ENCODE data around the gene DDAH1. TPM values are rescaled to one million over a fixed set of nuclear protein-coding genes. Genes with fewer than 3 reads are reported as not detected.
"Not testable (repeated sequence)": the region's sequence is repeated elsewhere in the genome, so short reads cannot be mapped to it uniquely, and the experiment has no call there.

DDAH1 gene
- total and polyA plus RNA-seq, 5 donors: 3.8 to 10.1 (median 5.6) TPM

GRCh38 chr1:85357817-85358216 lies 107.1 kb downstream of the DDAH1 start:
- DNase-seq (no peak), ATAC-seq (no peak)
- intact Hi-C loops (cut with DNase I): no loop called here
- Histone ChIP-seq H3K27me3 (ENCODE audit: control insufficient read depth, insufficient read depth) (no peaks in the 10 kb centered on the region), H3K9me3 (ENCODE audit: control insufficient read depth, low read length) (no peaks in the 10 kb centered on the region), H3K27ac (ENCODE audit: low read length) (no peak overlapping the region), H3K4me1 (ENCODE audit: control insufficient read depth, insufficient read depth, low read length) (no peaks in the 10 kb centered on the region), H3K4me3 (ENCODE audit: low read length) (no peak overlapping the region)
- 97% methylated on average over 2 of the region's 2 CpGs for WGBS

- no peaks in the 10 kb centered on the region for H3K9me3 ChIP-seq (ENCODE audit: control insufficient read depth, low read length)
- H3K4me1 ChIP-seq (ENCODE audit: control insufficient read depth, insufficient read depth, low read length): no peaks in the 10 kb centered on the region
- H3K27ac ChIP-seq (ENCODE audit: low read length): no peak overlapping the region
- H3K27me3 ChIP-seq (ENCODE audit: control insufficient read depth, insufficient read depth): no peaks in the 10 kb centered on the region
- no peak for ATAC-seq
- no peak overlapping the region for H3K4me3 ChIP-seq (ENCODE audit: low read length)
- no peak for DNase-seq
- intact Hi-C loops (cut with DNase I): no loop called here
These were observed 108.8 kb downstream of the DDAH1 start for GRCh38 chr1:85356130-85356529.

DNA sequence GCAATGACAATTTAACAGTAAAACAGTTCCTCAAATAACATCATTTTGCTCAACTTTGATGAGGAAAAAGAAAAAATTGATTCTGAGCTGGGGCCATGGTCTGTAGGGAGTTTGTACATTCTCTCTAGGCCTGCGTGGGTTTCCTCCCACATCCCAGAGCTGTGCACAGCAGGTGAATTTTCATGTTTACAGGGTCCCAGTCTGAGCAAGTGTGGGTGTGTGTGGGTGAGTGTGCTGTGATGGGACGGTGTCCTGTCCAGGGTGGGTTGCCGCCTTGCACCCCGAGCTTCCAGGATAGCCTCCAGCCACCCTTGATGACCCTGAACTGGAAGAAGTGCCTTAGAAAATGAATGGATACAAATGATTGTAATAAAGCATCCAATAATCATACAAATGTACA lies 112.9 kb downstream of the DDAH1 start:
- WGBS: 93% methylated on average over 4 of the region's 4 CpGs

DNA sequence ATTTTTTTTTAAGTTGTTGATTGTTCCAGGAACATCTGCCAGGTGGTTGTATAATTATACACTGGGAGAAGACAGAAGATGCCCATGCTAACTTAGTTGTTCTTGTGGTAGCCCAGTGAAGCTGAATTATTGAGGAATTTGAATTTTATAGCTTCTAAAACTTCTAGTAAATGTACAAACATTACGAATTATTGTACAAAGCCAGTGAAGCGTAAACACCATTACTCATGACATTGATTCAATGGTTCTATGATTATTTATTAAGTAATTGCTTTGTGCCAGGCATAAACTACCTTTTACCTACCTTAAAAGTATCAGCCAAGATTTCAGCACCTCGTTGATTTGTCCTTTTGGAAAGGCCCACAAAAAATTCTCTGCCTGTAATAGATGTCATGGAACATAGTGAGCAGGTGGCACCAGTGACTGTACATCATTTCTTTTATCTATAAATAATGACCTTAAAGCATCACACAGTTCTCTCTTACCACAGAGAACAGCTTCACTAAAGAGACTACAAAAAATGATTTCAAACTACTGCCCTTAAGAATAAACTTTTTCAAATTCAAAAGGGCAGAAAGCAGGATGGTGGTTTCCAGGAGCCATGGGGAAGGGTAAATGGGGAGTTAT lies 113.6 kb downstream of the DDAH1 start:
- ATAC-seq (no peak), DNase-seq (no peak)
- no peak overlapping the region for H3K27ac ChIP-seq (ENCODE audit: low read length)
- no peak overlapping the region for H3K4me3 ChIP-seq (ENCODE audit: low read length)
- 92% methylated on average over 3 of the region's 3 CpGs for WGBS
- intact Hi-C loops (cut with DNase I): no loop called here
- no peaks in the 10 kb centered on the region for H3K9me3 ChIP-seq (ENCODE audit: control insufficient read depth, low read length)
- H3K4me1 ChIP-seq (ENCODE audit: control insufficient read depth, insufficient read depth, low read length): no peaks in the 10 kb centered on the region
- H3K27me3 ChIP-seq (ENCODE audit: control insufficient read depth, insufficient read depth): no peaks in the 10 kb centered on the region

More for the DNA sequence above, 112.9 kb downstream of the DDAH1 start:
- Histone ChIP-seq H3K4me1 (ENCODE audit: control insufficient read depth, insufficient read depth, low read length) (no peaks in the 10 kb centered on the region), H3K27ac (ENCODE audit: low read length) (no peak overlapping the region), H3K4me3 (ENCODE audit: low read length) (no peak overlapping the region), H3K27me3 (ENCODE audit: control insufficient read depth, insufficient read depth) (no peaks in the 10 kb centered on the region), H3K9me3 (ENCODE audit: control insufficient read depth, low read length) (no peaks in the 10 kb centered on the region)
- intact Hi-C loops (cut with DNase I): no loop called here
- ATAC-seq: no peak
- no peak for DNase-seq

GRCh38 chr1:85349224-85349623 lies 115.7 kb downstream of the DDAH1 start:
- DNase-seq: no peak
- no peak overlapping the region for H3K4me3 ChIP-seq (ENCODE audit: low read length)
- 88% methylated on average over 3 of the region's 3 CpGs for WGBS
- intact Hi-C loops (cut with DNase I): no loop called here
- H3K4me1 ChIP-seq (ENCODE audit: control insufficient read depth, insufficient read depth, low read length): no peaks in the 10 kb centered on the region
- no peaks in the 10 kb centered on the region for H3K27me3 ChIP-seq (ENCODE audit: control insufficient read depth, insufficient read depth)
- no peak overlapping the region for H3K27ac ChIP-seq (ENCODE audit: low read length)
- ATAC-seq: no peak
- H3K9me3 ChIP-seq (ENCODE audit: control insufficient read depth, low read length): no peaks in the 10 kb centered on the region

GRCh38 chr1:85347908-85348307 lies 117.1 kb downstream of the DDAH1 start:
- DNase-seq (no peak), ATAC-seq (no peak)
- H3K4me1 ChIP-seq (ENCODE audit: control insufficient read depth, insufficient read depth, low read length): no peaks in the 10 kb centered on the region
- no peak overlapping the region for H3K4me3 ChIP-seq (ENCODE audit: low read length)
- peak overlapping the region; percentile 17 for H3K27ac ChIP-seq (ENCODE audit: low read length)
- H3K9me3 ChIP-seq (ENCODE audit: control insufficient read depth, low read length): no peaks in the 10 kb centered on the region
- no peaks in the 10 kb centered on the region for H3K27me3 ChIP-seq (ENCODE audit: control insufficient read depth, insufficient read depth)
- 63% methylated on average over 2 of the region's 2 CpGs for WGBS
- intact Hi-C loops (cut with DNase I): no loop called here

- intact Hi-C loops (cut with DNase I); H3K4me1 ChIP-seq (ENCODE audit: control insufficient read depth, insufficient read depth, low read length); H3K27ac ChIP-seq (ENCODE audit: low read length); DNase-seq; H3K27me3 ChIP-seq (ENCODE audit: control insufficient read depth, insufficient read depth); H3K9me3 ChIP-seq (ENCODE audit: control insufficient read depth, low read length); ATAC-seq; H3K4me3 ChIP-seq (ENCODE audit: low read length): not testable (repeated sequence)
- 93% methylated on average over 4 of the region's 4 CpGs for WGBS
These were observed 117.7 kb downstream of the DDAH1 start for GRCh38 chr1:85347275-85347674.

DNA sequence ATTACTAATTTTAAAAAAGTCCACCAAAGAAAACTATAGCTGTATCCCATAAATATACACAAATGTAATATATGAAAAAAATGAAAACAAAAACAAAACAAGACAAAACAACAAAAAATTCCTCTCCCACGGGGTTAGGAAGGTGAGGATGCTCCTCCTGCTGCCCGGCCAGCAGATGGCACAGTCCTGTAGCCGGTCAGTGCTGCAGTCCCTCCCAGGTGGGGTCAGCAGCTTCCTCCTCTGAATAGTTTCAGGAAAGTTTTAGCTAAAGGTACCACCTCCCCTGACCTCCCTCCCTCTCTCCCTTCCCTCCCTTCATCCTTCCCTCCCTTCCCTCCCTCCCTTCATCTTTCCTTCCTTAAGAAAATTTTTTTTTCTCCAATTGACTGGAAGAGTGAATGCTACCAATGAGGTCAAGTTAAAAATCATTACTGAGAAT lies 120.7 kb downstream of the DDAH1 start:
- WGBS: 40% methylated on average over 3 of the region's 3 CpGs
- H3K4me3 ChIP-seq (ENCODE audit: low read length): no peak overlapping the region
- no peaks in the 10 kb centered on the region for H3K9me3 ChIP-seq (ENCODE audit: control insufficient read depth, low read length)
- H3K27me3 ChIP-seq (ENCODE audit: control insufficient read depth, insufficient read depth): no peaks in the 10 kb centered on the region
- intact Hi-C loops (cut with DNase I): no loop called here
- DNase-seq (no peak), ATAC-seq (peak in 1 of 2 donors; percentile 47)
- peaks cover 2% of the 10 kb centered on the region for H3K4me1 ChIP-seq (ENCODE audit: control insufficient read depth, insufficient read depth, low read length)
- no peak overlapping the region for H3K27ac ChIP-seq (ENCODE audit: low read length)

- Histone ChIP-seq H3K4me1 (ENCODE audit: control insufficient read depth, insufficient read depth, low read length) (peaks cover 2% of the 10 kb centered on the region), H3K9me3 (ENCODE audit: control insufficient read depth, low read length) (no peaks in the 10 kb centered on the region), H3K27ac (ENCODE audit: low read length) (no peak overlapping the region), H3K27me3 (ENCODE audit: control insufficient read depth, insufficient read depth) (no peaks in the 10 kb centered on the region), H3K4me3 (ENCODE audit: low read length) (no peak overlapping the region)
- DNase-seq: no peak
- intact Hi-C loops (cut with DNase I): no loop called here
- no peak for ATAC-seq
- 19% methylated on average over 1 of the region's 1 CpG for WGBS
These were observed 121.2 kb downstream of the DDAH1 start for GRCh38 chr1:85343612-85344255.

DNA sequence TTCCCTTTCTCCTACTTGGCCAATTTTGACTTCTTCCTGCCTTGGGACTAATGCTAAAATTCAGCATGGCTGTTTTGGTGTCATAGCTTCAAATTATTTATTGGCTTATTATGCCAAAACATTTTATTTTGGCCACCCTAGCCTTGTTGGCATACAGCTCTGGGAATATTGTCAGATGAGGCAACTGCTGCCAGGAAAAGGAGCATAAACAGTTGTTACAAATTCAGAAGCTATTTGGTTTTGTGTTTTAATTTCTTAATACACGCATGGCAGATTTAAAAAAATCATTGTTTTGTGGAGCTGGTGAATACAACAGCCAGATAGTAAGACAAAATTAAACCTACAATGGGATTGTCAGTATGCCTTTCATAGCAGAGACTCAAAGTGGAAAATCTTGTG lies 121.7 kb downstream of the DDAH1 start:
- Histone ChIP-seq H3K4me3 (ENCODE audit: low read length) (no peak overlapping the region), H3K27ac (ENCODE audit: low read length) (no peak overlapping the region), H3K9me3 (ENCODE audit: control insufficient read depth, low read length) (no peaks in the 10 kb centered on the region), H3K4me1 (ENCODE audit: control insufficient read depth, insufficient read depth, low read length) (peaks cover 2% of the 10 kb centered on the region), H3K27me3 (ENCODE audit: control insufficient read depth, insufficient read depth) (no peaks in the 10 kb centered on the region)
- WGBS: 61% methylated on average over 1 of the region's 1 CpG
- intact Hi-C loops (cut with DNase I): no loop called here
- peak in 1 of 2 donors; percentile 43 for ATAC-seq
- DNase-seq: no peak

DNA sequence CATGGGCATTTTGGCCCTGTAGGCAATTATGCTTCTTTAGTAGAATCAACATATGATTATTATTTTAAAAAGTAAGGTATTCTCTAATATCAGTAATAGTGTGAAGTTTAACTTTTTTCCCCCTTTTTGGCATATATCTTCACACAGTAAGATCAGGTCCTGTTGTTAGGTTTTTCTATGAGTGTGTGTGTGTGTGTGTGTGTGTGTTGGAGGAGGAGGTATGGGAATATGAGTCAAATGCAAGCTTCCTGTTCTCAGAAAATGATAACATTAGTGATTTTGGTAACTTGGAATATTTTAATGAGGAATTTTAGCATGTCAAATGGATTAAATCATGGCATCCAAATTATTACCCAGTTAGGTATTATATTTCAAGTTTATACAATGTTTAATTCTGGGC lies 122.8 kb downstream of the DDAH1 start:
- peaks cover 2% of the 10 kb centered on the region for H3K4me1 ChIP-seq (ENCODE audit: control insufficient read depth, insufficient read depth, low read length)
- H3K27ac ChIP-seq (ENCODE audit: low read length): no peak overlapping the region
- H3K27me3 ChIP-seq (ENCODE audit: control insufficient read depth, insufficient read depth): no peaks in the 10 kb centered on the region
- intact Hi-C loops (cut with DNase I): no loop called here
- H3K9me3 ChIP-seq (ENCODE audit: control insufficient read depth, low read length): no peaks in the 10 kb centered on the region
- no peak for DNase-seq
- no peak for ATAC-seq
- no peak overlapping the region for H3K4me3 ChIP-seq (ENCODE audit: low read length)

DNA sequence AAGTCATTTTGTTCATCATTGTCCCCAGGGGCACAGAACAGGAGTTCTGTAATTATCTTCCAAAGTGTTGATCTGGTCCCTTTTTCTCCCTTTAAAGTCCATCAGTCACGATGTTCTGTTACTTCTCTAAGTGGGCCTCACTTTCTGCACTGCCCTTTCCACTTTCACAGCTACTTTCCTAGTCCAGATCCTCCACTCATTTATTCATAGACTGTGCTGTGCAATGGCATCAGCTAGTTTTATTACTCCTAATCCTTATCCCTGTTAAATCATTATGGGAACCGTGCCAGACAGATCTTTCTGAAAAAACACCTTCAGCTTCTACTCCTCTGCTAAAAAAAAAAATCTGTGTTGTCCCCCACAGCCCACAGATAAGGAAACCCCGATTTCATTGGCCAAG lies 124.5 kb downstream of the DDAH1 start:
- no peak overlapping the region for H3K4me3 ChIP-seq (ENCODE audit: low read length)
- H3K27me3 ChIP-seq (ENCODE audit: control insufficient read depth, insufficient read depth): no peaks in the 10 kb centered on the region
- H3K4me1 ChIP-seq (ENCODE audit: control insufficient read depth, insufficient read depth, low read length): peaks cover 2% of the 10 kb centered on the region
- ATAC-seq (no peak), DNase-seq (no peak)
- no peaks in the 10 kb centered on the region for H3K9me3 ChIP-seq (ENCODE audit: control insufficient read depth, low read length)
- WGBS: 64% methylated on average over 3 of the region's 3 CpGs
- intact Hi-C loops (cut with DNase I): no loop called here
- no peak overlapping the region for H3K27ac ChIP-seq (ENCODE audit: low read length)

Measured in right cardiac atrium (tissue), 5 donors.